ENCODE measurements around the gene RMND5A.

RMND5A gene

GRCh38 chr2:86790676-86791572 lies 70.8 kb downstream of the RMND5A start, which contains the start of gene CD8A:
TSS of gene CD8A (minus strand) at chr2:86790913. CDS start at chr2:86790825, 88 bp downstream.
- H3K4me3 ChIP-seq (ENCODE audit: low read depth, low read length): no peak within 1 kb of the TSS
- no peak for DNase-seq (ENCODE audit: low read depth)
- TF ChIP-seq, protein P1, sequence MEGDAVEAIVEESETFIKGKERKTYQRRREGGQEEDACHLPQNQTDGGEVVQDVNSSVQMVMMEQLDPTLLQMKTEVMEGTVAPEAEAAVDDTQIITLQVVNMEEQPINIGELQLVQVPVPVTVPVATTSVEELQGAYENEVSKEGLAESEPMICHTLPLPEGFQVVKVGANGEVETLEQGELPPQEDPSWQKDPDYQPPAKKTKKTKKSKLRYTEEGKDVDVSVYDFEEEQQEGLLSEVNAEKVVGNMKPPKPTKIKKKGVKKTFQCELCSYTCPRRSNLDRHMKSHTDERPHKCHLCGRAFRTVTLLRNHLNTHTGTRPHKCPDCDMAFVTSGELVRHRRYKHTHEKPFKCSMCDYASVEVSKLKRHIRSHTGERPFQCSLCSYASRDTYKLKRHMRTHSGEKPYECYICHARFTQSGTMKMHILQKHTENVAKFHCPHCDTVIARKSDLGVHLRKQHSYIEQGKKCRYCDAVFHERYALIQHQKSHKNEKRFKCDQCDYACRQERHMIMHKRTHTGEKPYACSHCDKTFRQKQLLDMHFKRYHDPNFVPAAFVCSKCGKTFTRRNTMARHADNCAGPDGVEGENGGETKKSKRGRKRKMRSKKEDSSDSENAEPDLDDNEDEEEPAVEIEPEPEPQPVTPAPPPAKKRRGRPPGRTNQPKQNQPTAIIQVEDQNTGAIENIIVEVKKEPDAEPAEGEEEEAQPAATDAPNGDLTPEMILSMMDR (IDR thresholded peaks at IDR 0.05; ENCODE audit: control insufficient read depth, extremely low read depth, insufficient read depth): no peak

GRCh38 chr2:86791573-86791972 lies 71.5 kb downstream of the RMND5A start:
- no peak for DNase-seq (ENCODE audit: low read depth)
- TF ChIP-seq, protein P1 (IDR thresholded peaks at IDR 0.05; ENCODE audit: control insufficient read depth, extremely low read depth, insufficient read depth): no peak
- H3K4me3 ChIP-seq (ENCODE audit: low read depth, low read length): no peak overlapping the region

DNA sequence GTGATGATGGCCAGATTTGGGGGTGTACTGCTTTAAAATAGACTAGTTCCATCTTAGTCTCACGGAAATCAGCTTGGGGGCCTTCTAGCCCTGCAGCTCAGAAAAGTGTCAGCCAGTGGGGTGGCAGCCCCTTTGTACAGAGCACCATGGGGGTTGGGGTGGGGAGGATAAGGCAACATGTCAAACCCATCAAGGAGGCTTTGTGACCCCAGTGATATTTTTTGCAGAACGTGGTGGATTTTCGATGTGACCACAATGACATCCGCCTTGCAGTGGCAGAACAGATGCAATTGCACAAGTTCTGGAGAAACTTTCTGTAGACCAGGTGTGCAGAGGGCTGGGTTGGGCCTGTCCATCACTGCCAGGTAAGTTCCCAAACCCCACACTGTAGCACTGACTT lies 73.7 kb downstream of the RMND5A start:
- DNase-seq (ENCODE audit: low read depth): no peak
- H3K4me3 ChIP-seq (ENCODE audit: low read depth, low read length): no peak overlapping the region
- TF ChIP-seq, protein P1 (IDR thresholded peaks at IDR 0.05; ENCODE audit: control insufficient read depth, extremely low read depth, insufficient read depth): no peak

DNA sequence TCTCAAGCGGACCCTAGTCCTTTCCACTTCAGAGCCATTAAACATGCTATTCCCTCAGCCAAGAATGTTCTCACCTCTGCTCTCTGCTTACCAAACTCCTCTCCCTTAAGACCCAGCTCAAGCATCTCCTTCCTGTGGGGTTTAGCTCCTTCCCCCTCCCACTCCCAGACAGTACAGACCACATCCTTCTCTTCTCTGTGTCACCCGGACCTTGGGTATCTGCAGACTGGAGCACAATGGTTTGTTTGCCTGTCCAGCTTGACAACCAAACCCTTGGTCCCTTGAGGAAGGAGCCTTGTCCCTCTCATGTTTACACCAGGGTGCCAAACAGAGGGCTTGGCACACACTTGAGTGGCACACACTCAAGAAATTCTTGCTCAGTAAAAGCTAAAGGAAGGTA lies 74.8 kb downstream of the RMND5A start:
- TF ChIP-seq, protein P1 (IDR thresholded peaks at IDR 0.05; ENCODE audit: control insufficient read depth, extremely low read depth, insufficient read depth): no peak
- no peak for DNase-seq (ENCODE audit: low read depth)
- no peak overlapping the region for H3K4me3 ChIP-seq (ENCODE audit: low read depth, low read length)

GRCh38 chr2:86800856-86801567 lies 80.9 kb downstream of the RMND5A start:
- TF ChIP-seq, protein P1 (IDR thresholded peaks at IDR 0.05; ENCODE audit: control insufficient read depth, extremely low read depth, insufficient read depth): no peak
- DNase-seq (ENCODE audit: low read depth): no peak
- H3K4me3 ChIP-seq (ENCODE audit: low read depth, low read length): no peak overlapping the region

DNA sequence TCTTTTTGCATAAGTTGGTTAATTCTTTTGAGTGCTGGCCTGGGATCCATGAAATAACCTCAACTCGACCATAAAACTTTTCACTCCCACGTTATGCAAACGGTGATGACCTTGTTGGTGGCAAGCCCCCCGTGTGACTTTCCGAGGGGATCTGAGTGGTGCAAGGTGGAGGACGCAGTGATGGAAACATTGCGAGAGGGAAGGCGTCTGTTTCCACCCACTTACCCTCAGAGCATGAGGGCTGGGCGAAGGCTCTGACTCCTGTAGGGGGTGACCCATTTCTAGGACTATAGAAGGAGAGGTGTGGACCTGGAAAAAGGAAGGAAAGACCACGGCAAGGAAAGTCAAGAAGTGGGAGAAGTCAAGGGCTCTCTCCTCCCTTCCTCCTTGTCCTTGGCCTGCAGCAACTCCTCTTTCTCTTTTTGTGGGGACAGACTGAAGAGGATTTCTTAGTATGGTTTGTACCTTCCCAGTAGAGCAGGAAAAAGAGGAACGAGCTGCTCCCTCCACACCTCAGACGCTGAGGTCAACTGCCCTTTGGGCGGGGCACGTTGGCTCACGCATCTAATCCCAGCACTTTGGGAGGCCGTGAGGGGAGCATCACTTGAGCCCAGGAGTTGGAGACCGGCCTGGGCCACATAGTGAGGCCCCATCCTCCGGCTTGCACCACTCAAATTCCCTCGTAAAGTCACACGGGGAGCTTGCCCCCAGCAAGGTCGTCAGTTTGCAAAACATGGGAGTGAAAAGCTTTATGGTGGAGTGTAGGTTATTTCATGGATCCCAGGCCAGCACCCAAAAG lies 86.2 kb downstream of the RMND5A start:
- TF ChIP-seq, protein P1 (IDR thresholded peaks at IDR 0.05; ENCODE audit: control insufficient read depth, extremely low read depth, insufficient read depth): no peak
- no peak for DNase-seq (ENCODE audit: low read depth)
- H3K4me3 ChIP-seq (ENCODE audit: low read depth, low read length): no peak overlapping the region

All from LNCaP clone FGC (cell line).